T-helper 1 cell treated with Interleukin-12 subunit alpha and Interleukin-12 subunit beta and Interleukin-4 antibody, amounts not matched to agents 30 μg/mL and 1 μg/mL, for 36 hours (primary cell): ENCODE data around the gene ADAMTS7.

ENCODE experiments used
- H3K27ac Mint-ChIP-seq: one replicate; pipeline ENCODE4 v1.8.0; 2021; ENCODE audit warnings: mild to moderate bottlenecking, mixed read lengths
- H3K27me3 Mint-ChIP-seq: one replicate; pipeline ENCODE4 v1.8.0; 2021; ENCODE audit warnings: low read depth, mixed read lengths
- H3K36me3 Mint-ChIP-seq: one replicate; pipeline ENCODE4 v1.8.0; 2021; ENCODE audit warnings: low read depth, mixed read lengths
- H3K4me1 Mint-ChIP-seq: one replicate; pipeline ENCODE4 v1.8.0; 2021; ENCODE audit warnings: low read depth, mixed read lengths
- H3K4me3 Mint-ChIP-seq: one replicate; pipeline ENCODE4 v1.8.0; 2021; ENCODE audit warnings: mild to moderate bottlenecking, moderate library complexity, mixed read lengths
- H3K9me3 Mint-ChIP-seq: one replicate; pipeline ENCODE4 v1.8.0; 2021; ENCODE audit warnings: mixed read lengths

Gene ADAMTS7

GRCh38 chr15:78838489-78838888 lies 27.2 kb upstream of the ADAMTS7 start:
- Mint-ChIP-seq H3K36me3 (no peaks in the 10 kb centered on the region), H3K4me1 (peaks cover 2% of the 10 kb centered on the region), H3K27ac (no peak overlapping the region), H3K4me3 (no peak overlapping the region), H3K27me3 (peaks cover 14% of the 10 kb centered on the region), H3K9me3 (no peaks in the 10 kb centered on the region)

GRCh38 chr15:78837543-78837942 lies 26.3 kb upstream of the ADAMTS7 start:
- H3K4me3 Mint-ChIP-seq = no peak overlapping the region
- no peak overlapping the region for H3K27ac Mint-ChIP-seq
- no peaks in the 10 kb centered on the region for H3K36me3 Mint-ChIP-seq
- H3K9me3 Mint-ChIP-seq = no peaks in the 10 kb centered on the region
- H3K4me1 Mint-ChIP-seq = peaks cover 2% of the 10 kb centered on the region
- peaks cover 19% of the 10 kb centered on the region for H3K27me3 Mint-ChIP-seq

- H3K4me1 Mint-ChIP-seq = no peaks in the 10 kb centered on the region
- H3K9me3 Mint-ChIP-seq = no peaks in the 10 kb centered on the region
- H3K27me3 Mint-ChIP-seq = peaks cover 22% of the 10 kb centered on the region
- H3K36me3 Mint-ChIP-seq = no peaks in the 10 kb centered on the region
- H3K4me3 Mint-ChIP-seq = no peak overlapping the region
- H3K27ac Mint-ChIP-seq = no peak overlapping the region
These were observed 25.9 kb upstream of the ADAMTS7 start for GRCh38 chr15:78837131-78837530.

GRCh38 chr15:78836333-78836732 lies 25.1 kb upstream of the ADAMTS7 start:
- Mint-ChIP-seq H3K27ac (no peak overlapping the region), H3K9me3 (no peaks in the 10 kb centered on the region), H3K36me3 (no peaks in the 10 kb centered on the region), H3K27me3 (peaks cover 26% of the 10 kb centered on the region), H3K4me1 (no peaks in the 10 kb centered on the region), H3K4me3 (no peak overlapping the region)

DNA sequence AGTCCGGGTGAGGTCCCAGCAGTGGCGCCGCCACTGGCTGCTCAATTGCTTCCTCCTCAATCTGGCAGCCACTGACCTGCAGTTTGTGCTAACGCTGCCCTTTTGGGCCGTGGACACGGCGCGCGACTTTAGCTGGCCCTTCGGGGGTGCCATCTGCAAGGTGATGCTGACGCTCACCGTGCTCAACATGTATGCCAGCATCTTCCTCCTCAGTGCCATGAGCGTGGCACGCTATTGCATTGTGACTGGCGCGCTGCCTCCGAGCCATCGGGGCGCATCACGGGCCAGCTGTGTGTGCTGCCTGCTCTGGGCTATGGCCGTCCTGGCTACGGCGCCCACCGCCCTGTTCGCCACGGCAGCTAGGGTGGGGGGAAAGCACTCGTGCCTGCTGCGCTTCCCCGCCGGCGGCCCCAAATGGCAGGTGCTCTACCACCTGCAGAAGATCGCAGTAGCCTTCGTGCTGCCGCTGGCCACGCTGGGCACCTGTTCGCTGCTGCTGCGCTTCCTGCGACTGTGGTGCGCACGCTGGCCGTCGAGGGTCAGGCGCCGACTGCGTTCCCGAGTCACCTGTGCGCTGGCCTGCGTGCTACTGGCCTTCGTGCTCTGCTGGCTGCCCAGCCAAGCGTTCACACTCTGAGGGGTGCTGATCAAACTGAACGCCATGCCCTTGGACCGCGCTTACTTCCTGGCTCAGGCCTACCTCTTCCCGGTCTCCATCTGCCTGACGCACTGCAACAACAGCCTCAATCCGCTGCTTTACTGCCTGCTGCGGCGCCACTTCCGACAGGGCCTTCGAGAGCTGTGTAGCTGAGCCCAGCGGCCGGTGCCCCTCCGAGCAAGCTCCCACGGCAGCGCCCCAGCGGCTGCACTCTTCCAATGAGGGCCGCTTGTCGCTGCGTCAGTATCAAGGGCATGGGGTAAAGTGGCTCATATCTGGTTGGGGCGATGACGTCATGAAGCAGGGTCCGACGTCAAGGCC lies 20.3 kb upstream of the ADAMTS7 start:
- Mint-ChIP-seq H3K4me1 (peaks cover 6% of the 10 kb centered on the region), H3K27ac (no peak overlapping the region), H3K9me3 (no peaks in the 10 kb centered on the region), H3K4me3 (no peak overlapping the region), H3K36me3 (no peaks in the 10 kb centered on the region), H3K27me3 (peaks cover 20% of the 10 kb centered on the region)

GRCh38 chr15:78830514-78831228 lies 19.4 kb upstream of the ADAMTS7 start:
- Mint-ChIP-seq H3K4me3 (no peak overlapping the region), H3K4me1 (peaks cover 6% of the 10 kb centered on the region), H3K9me3 (no peaks in the 10 kb centered on the region), H3K36me3 (no peaks in the 10 kb centered on the region), H3K27me3 (peaks cover 13% of the 10 kb centered on the region), H3K27ac (no peak overlapping the region)

DNA sequence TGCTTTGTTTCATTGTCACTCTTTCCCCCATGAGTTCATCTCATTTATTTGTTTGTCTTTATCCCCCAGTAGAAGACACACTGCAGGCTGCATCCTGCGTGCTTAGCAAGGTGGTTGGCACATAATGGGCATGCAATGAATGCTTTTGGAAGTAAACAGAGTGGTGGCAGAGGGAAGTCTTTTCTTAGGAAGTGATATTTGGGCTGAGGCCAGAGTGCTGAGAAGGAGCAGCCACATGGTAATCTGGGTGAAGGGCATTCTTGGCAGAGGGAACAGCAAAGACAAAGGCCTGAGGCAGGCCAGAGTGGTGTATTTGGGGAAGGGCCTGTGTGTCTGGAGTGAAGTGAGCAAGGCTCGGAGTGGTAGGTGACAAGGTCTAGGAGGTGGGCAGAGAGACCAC lies 17.7 kb upstream of the ADAMTS7 start:
- Mint-ChIP-seq H3K9me3 (no peaks in the 10 kb centered on the region), H3K4me3 (no peak overlapping the region), H3K27ac (no peak overlapping the region), H3K4me1 (peaks cover 6% of the 10 kb centered on the region), H3K27me3 (peaks cover 13% of the 10 kb centered on the region), H3K36me3 (no peaks in the 10 kb centered on the region)

- Mint-ChIP-seq H3K27ac (no peak overlapping the region), H3K36me3 (no peaks in the 10 kb centered on the region), H3K27me3 (peaks cover 21% of the 10 kb centered on the region), H3K9me3 (no peaks in the 10 kb centered on the region), H3K4me3 (no peak overlapping the region), H3K4me1 (no peaks in the 10 kb centered on the region)
These were observed 11.2 kb upstream of the ADAMTS7 start for GRCh38 chr15:78822514-78822913.

DNA sequence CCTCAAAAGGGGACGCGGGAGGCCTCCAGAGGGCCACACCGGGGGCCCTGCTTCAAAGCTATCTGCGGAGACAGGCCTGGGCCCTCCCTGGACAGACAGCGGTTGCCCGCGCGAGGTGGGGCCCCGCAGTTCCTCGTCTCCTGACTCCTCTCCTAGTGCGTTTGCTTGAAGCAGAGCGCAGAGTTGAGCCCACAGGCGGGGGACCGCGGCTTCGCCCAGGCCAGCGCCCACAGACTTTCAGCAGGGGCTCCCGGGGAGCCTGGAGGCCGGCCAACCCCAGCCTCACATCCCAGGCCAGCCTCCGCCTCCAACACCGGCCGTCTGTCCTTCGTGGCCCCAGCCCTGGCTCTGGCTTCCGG lies 540 bp upstream of the ADAMTS7 start:
- H3K36me3 Mint-ChIP-seq = no peaks in the 10 kb centered on the region
- peaks cover 6% of the 10 kb centered on the region for H3K4me1 Mint-ChIP-seq
- peak overlapping the region; percentile 83 for H3K4me3 Mint-ChIP-seq
- H3K9me3 Mint-ChIP-seq = peaks cover 7% of the 10 kb centered on the region
- no peak overlapping the region for H3K27ac Mint-ChIP-seq
- peaks cover 46% of the 10 kb centered on the region for H3K27me3 Mint-ChIP-seq

GRCh38 chr15:78810362-78811123 lies 721 bp downstream of the ADAMTS7 start:
- H3K27me3 Mint-ChIP-seq = peaks cover 52% of the 10 kb centered on the region
- peaks cover 7% of the 10 kb centered on the region for H3K9me3 Mint-ChIP-seq
- H3K27ac Mint-ChIP-seq = no peak overlapping the region
- no peaks in the 10 kb centered on the region for H3K36me3 Mint-ChIP-seq
- H3K4me3 Mint-ChIP-seq = peak overlapping the region; percentile 63
- peaks cover 6% of the 10 kb centered on the region for H3K4me1 Mint-ChIP-seq

GRCh38 chr15:78810003-78810361 lies 1.3 kb downstream of the ADAMTS7 start:
- H3K4me1 Mint-ChIP-seq = peaks cover 6% of the 10 kb centered on the region
- no peak overlapping the region for H3K27ac Mint-ChIP-seq
- H3K9me3 Mint-ChIP-seq = peaks cover 7% of the 10 kb centered on the region
- H3K27me3 Mint-ChIP-seq = peaks cover 52% of the 10 kb centered on the region
- no peaks in the 10 kb centered on the region for H3K36me3 Mint-ChIP-seq
- H3K4me3 Mint-ChIP-seq = peak overlapping the region; percentile 35

GRCh38 chr15:78808550-78808949 lies 2.7 kb downstream of the ADAMTS7 start:
- Mint-ChIP-seq H3K36me3 (no peaks in the 10 kb centered on the region), H3K27me3 (peaks cover 41% of the 10 kb centered on the region), H3K4me3 (no peak overlapping the region), H3K27ac (no peak overlapping the region), H3K4me1 (peaks cover 6% of the 10 kb centered on the region), H3K9me3 (peaks cover 7% of the 10 kb centered on the region)

GRCh38 chr15:78807359-78807758 lies 3.9 kb downstream of the ADAMTS7 start:
- no peak overlapping the region for H3K27ac Mint-ChIP-seq
- H3K27me3 Mint-ChIP-seq = peaks cover 33% of the 10 kb centered on the region
- no peak overlapping the region for H3K4me3 Mint-ChIP-seq
- H3K9me3 Mint-ChIP-seq = peaks cover 7% of the 10 kb centered on the region
- peaks cover 4% of the 10 kb centered on the region for H3K4me1 Mint-ChIP-seq
- H3K36me3 Mint-ChIP-seq = no peaks in the 10 kb centered on the region

- Mint-ChIP-seq H3K9me3 (peaks cover 7% of the 10 kb centered on the region), H3K27me3 (peaks cover 20% of the 10 kb centered on the region), H3K4me3 (no peak overlapping the region), H3K36me3 (no peaks in the 10 kb centered on the region), H3K4me1 (no peaks in the 10 kb centered on the region), H3K27ac (no peak overlapping the region)
These were observed 6.9 kb downstream of the ADAMTS7 start for GRCh38 chr15:78804391-78804792.
